ENCODE data around the gene NBAS. TPM values are rescaled to one million over a fixed set of nuclear protein-coding genes. Genes with fewer than 3 reads are reported as not detected.

NBAS gene
- total and polyA plus RNA-seq, 10 of the 15 experiments (the other 5 are each of a cell fraction or from before 2014, with no cell fraction given): 4.3 to 32.7 (median 20.8) TPM

DNA sequence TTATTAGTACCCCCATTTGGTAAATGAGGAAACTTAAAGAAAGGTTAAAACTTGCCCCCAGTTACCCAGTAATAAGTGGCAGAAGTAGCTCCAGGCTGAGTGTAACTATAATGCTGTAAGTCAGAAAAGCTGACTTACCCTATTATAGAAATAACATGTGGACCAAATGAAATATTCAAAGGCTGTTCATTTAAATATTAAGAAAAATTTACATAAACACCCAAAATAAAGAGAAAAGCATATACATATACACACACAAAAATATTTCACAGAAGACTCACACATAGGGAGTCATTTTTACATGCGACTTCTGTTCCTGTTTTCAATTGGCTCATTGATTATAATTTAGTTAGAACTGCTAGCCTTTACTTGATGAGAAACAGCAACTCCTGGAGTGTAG lies 189.1 kb downstream of the NBAS start:
- Histone ChIP-seq H3K9me3 (replicated peaks; ENCODE audit: control insufficient read depth, insufficient read depth, low read length) (no peaks in the 10 kb centered on the region), H3K79me2 (ENCODE audit: control insufficient read depth, insufficient read depth, low read length) (no peaks in the 10 kb centered on the region), H2AFZ (ENCODE audit: control insufficient read depth, low read depth, low read length) (no peak overlapping the region), H3K4me1 (ENCODE audit: control insufficient read depth, insufficient read depth, low read length) (no peaks in the 10 kb centered on the region), H3K27me3 (replicated peaks in 1 of 2; ENCODE audit: control insufficient read depth in 2 of 2, insufficient read depth in 2 of 2, low read length in 1 of 2) (no peaks in the 10 kb centered on the region), H3K27ac (ENCODE audit: control insufficient read depth, insufficient read depth) (no peak overlapping the region), H3K9ac (ENCODE audit: control insufficient read depth, insufficient read depth, low read length) (no peak overlapping the region), H3K36me3 (ENCODE audit: control insufficient read depth in 2 of 2, insufficient read depth in 2 of 2, low read length in 1 of 2) (no peaks in the 10 kb centered on the region), H3K4me3 (no peak overlapping the region), H4K20me1 (ENCODE audit: control insufficient read depth, insufficient read depth) (no peaks in the 10 kb centered on the region), H3K4me2 (ENCODE audit: control insufficient read depth, insufficient read depth) (no peak overlapping the region)
- no peak for FAIRE-seq
- ChIA-PET CTCF (interaction anchor here (1.9 kb wide), 1 partner anchor 20 kb away, joined by 5 read pairs; no protein-coding TSS in a partner anchor), RAD21 (ENCODE audit: unreplicated experiment) (no interaction called here), SMC1A (ENCODE audit: uncharacterized antibody, unreplicated experiment) (no interaction called here), POLR2A (no interaction called here)
- ATAC-seq: no peak
- DNase-seq (ENCODE audit: low read depth, low spot score): no peak
- BruUV-seq (replicated peaks): no TSS peak
- TF ChIP-seq, protein P1, sequence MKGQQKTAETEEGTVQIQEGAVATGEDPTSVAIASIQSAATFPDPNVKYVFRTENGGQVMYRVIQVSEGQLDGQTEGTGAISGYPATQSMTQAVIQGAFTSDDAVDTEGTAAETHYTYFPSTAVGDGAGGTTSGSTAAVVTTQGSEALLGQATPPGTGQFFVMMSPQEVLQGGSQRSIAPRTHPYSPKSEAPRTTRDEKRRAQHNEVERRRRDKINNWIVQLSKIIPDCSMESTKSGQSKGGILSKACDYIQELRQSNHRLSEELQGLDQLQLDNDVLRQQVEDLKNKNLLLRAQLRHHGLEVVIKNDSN (IDR thresholded peaks at IDR 0.05; ENCODE audit: borderline replicate concordance, extremely low read length, insufficient read depth, low read depth, low read length): no peak
- TF ChIP-seq NR2F1 (conservative IDR thresholded peaks at IDR 0.05): no peak
- TF ChIP-seq SREBF2 (IDR thresholded peaks at IDR 0.05; ENCODE audit: low read length): no peak
- no peak for TF ChIP-seq HCFC1 (IDR thresholded peaks at IDR 0.05; ENCODE audit: low read length)
- intact Hi-C loops (cut with micrococcal nuclease; ENCODE audit: unreplicated experiment): no loop called here
- in situ Hi-C loops (cut with MboI): no loop called here
- WGBS (ENCODE audit: insufficient coverage, insufficient replicate concordance, low lambda C conversion rate, missing lambda C conversion rate): 100% methylated on average over 1 of the region's 1 CpG

DNA sequence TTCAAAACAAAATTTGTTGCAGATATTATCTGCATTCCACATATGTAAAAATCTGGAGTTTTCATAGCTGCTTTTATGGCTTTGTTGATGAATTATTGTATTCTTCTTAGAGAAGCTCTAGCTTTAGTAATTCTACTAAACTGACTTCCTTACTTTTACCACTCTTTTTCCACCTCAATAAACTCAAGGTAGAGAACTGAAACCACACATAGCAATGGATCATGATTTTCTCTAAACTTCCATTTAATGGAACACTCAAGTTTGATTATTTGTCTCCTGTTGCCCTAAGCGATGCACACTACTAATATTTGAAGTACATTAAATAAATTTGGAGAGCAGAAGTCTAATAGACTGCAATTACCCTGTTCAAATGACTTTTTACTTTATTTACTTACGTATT lies 192.0 kb downstream of the NBAS start:
- no TSS peak for BruUV-seq (replicated peaks)
- Histone ChIP-seq H3K9me3 (replicated peaks; ENCODE audit: control insufficient read depth, insufficient read depth, low read length) (no peaks in the 10 kb centered on the region), H3K4me3 (no peak overlapping the region), H3K79me2 (ENCODE audit: control insufficient read depth, insufficient read depth, low read length) (no peaks in the 10 kb centered on the region), H3K4me2 (ENCODE audit: control insufficient read depth, insufficient read depth) (no peak overlapping the region), H2AFZ (ENCODE audit: control insufficient read depth, low read depth, low read length) (no peak overlapping the region), H3K9ac (ENCODE audit: control insufficient read depth, insufficient read depth, low read length) (no peak overlapping the region), H4K20me1 (ENCODE audit: control insufficient read depth, insufficient read depth) (no peaks in the 10 kb centered on the region), H3K4me1 (ENCODE audit: control insufficient read depth, insufficient read depth, low read length) (no peaks in the 10 kb centered on the region), H3K27me3 (replicated peaks in 1 of 2; ENCODE audit: control insufficient read depth in 2 of 2, insufficient read depth in 2 of 2, low read length in 1 of 2) (no peaks in the 10 kb centered on the region), H3K36me3 (ENCODE audit: control insufficient read depth in 2 of 2, insufficient read depth in 2 of 2, low read length in 1 of 2) (no peaks in the 10 kb centered on the region; a peak in 1 of 4 replicates), H3K27ac (ENCODE audit: control insufficient read depth, insufficient read depth) (no peak overlapping the region)
- intact Hi-C loops (cut with micrococcal nuclease; ENCODE audit: unreplicated experiment): no loop called here
- ChIA-PET CTCF (no interaction called here), POLR2A (no interaction called here), RAD21 (ENCODE audit: unreplicated experiment) (no interaction called here), SMC1A (ENCODE audit: uncharacterized antibody, unreplicated experiment) (interaction anchor here (1.0 kb wide), 1 partner anchor 9 kb away, joined by 4 read pairs; no protein-coding TSS in a partner anchor)
- 95% methylated on average over 2 of the region's 2 CpGs for WGBS (ENCODE audit: insufficient coverage, insufficient replicate concordance, low lambda C conversion rate, missing lambda C conversion rate)
- TF ChIP-seq SREBF1 (IDR thresholded peaks at IDR 0.05; ENCODE audit: low read length) (no peak), SPI1 (IDR thresholded peaks at IDR 0.05; ENCODE audit: borderline replicate concordance, insufficient read depth, low read depth, low read length) (peak; percentile 9; the same call in 1 of the 2 replicates)
- FAIRE-seq: no peak
- no peak for ATAC-seq
- no peak for DNase-seq (ENCODE audit: low read depth, low spot score)
- in situ Hi-C loops (cut with MboI): no loop called here

All from GM12878 (cell line).